ENCODE data around the gene POLR1B.
"Not testable (repeated sequence)": the region's sequence is repeated elsewhere in the genome, so short reads cannot be mapped to it uniquely, and the experiment has no call there.

Gene POLR1B

DNA sequence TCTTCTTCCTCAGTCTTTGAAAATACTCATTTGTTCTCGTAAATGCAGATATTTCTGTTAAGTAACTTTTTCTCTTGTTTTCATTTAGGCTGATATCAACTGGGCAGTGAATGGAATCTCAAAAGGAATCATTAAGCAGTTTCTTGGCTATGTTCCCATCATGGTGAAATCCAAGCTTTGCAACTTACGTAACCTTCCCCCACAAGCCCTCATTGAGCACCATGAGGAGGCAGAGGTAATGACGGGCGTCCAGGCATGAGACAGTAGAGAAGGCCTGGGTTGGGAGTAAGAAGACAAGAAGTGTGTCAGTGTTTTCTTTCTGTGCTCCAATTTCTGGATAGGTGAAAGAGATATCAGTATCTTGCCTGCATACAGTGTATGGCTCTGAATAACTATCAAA lies 5.1 kb downstream of the POLR1B start:
- peak; percentile 31 for DNase-seq (ENCODE audit: extremely low read depth, low read depth)
- TF ChIP-seq, protein P1, sequence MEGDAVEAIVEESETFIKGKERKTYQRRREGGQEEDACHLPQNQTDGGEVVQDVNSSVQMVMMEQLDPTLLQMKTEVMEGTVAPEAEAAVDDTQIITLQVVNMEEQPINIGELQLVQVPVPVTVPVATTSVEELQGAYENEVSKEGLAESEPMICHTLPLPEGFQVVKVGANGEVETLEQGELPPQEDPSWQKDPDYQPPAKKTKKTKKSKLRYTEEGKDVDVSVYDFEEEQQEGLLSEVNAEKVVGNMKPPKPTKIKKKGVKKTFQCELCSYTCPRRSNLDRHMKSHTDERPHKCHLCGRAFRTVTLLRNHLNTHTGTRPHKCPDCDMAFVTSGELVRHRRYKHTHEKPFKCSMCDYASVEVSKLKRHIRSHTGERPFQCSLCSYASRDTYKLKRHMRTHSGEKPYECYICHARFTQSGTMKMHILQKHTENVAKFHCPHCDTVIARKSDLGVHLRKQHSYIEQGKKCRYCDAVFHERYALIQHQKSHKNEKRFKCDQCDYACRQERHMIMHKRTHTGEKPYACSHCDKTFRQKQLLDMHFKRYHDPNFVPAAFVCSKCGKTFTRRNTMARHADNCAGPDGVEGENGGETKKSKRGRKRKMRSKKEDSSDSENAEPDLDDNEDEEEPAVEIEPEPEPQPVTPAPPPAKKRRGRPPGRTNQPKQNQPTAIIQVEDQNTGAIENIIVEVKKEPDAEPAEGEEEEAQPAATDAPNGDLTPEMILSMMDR (IDR thresholded peaks at IDR 0.05; ENCODE audit: low read depth, low read length): no peak

DNA sequence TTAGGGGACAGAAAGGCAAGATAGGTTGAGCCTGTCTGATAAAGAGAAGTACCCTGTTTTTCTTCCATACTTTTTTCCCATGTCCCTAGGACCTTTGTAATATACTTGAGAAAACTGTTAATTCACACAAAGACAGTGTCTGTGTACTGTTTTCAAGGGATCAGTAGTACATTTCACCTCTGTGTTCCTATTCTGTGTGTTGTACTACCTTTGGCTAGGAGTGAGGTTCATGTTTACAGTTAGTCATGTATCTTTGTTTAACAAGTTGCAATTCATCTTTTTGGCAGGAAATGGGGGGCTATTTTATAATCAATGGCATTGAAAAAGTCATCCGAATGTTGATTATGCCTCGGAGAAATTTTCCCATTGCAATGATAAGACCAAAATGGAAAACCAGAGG lies 6.7 kb downstream of the POLR1B start:
- TF ChIP-seq, protein P1 (IDR thresholded peaks at IDR 0.05; ENCODE audit: low read depth, low read length): no peak
- DNase-seq (ENCODE audit: extremely low read depth, low read depth): no peak

DNA sequence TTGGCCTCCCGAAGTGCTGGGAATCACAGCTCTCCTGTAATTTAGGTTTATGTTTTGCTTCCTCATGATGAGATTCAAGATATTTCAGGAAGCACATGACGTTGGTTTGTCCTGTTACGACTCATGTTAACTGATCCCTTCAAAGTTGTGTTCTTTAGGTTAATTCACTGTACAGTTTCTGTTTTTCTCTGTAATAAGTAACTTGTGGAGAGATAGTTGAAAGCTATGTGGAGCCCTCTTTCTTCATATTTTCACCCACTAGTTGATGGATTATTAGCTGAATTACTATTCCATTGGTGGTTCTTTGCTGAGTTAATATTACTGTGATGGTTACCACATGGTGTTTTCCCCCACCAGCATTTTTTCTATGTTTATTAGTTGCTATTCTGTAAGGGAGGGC lies 23.8 kb downstream of the POLR1B start:
- TF ChIP-seq, protein P1 (IDR thresholded peaks at IDR 0.05; ENCODE audit: low read depth, low read length): no peak
- no peak for DNase-seq (ENCODE audit: extremely low read depth, low read depth)

DNA sequence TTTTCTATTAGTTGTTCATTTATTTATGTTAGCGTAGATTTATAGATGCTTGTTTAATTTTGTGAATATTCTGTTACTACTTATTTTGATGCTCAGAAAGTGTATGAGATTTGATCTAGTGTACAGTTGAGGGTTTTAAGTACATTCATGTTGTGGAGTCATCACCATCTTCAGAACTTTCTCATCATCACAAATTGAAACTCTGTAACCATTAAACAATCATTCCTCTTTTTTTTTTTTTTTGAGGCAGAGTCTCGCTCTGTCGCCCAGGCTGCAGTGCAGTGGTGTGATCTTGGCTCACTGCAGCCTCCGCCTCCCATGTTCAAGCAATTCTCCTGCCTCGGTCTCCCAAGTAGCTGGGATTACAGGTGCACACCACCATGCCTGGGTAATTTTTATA lies 24.2 kb downstream of the POLR1B start:
- DNase-seq (ENCODE audit: extremely low read depth, low read depth): not testable (repeated sequence)

DNA sequence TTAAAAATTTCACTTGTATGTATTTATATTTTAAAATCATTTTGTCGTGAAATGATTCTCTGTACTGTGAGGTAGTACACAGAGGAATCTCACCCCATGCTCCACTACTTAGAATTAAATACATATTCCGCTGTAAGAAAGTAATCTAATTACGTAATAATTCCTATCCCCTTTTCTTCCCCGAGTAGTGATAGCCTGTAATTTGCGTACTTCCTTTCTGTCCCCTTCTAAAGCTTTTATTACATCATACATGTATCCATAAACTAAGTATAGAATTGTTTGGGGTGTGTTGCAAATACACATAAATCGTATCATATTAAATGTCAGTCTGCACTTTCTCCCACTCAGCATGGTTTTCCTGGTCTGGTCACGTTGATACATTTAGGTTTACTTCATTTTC lies 29.7 kb downstream of the POLR1B start:
- TF ChIP-seq, protein P1 (IDR thresholded peaks at IDR 0.05; ENCODE audit: low read depth, low read length): no peak
- DNase-seq (ENCODE audit: extremely low read depth, low read depth): no peak

DNA sequence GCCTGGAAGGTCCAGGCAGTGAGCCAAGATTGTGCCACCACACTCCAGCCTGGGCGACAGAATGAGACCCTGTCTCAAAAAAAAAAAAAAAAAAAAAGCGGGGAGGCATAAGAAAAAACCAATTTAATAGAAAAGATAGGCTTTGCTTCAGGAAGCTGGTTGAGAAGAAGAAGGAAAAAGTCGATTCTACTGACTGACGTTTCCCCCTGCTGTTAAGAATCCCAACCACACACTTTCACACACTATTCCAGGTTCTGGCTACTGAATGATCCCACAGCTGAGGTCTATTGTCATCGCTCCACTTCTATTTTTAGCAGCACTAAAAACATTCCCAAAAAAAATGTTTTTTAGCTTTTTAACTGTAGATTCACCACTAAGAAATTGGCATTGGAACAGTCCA lies 35.5 kb downstream of the POLR1B start:
- TF ChIP-seq, protein P1 (IDR thresholded peaks at IDR 0.05; ENCODE audit: low read depth, low read length): no peak; the same call in 1 of the 2 replicates
- DNase-seq (ENCODE audit: extremely low read depth, low read depth): no peak

DNA sequence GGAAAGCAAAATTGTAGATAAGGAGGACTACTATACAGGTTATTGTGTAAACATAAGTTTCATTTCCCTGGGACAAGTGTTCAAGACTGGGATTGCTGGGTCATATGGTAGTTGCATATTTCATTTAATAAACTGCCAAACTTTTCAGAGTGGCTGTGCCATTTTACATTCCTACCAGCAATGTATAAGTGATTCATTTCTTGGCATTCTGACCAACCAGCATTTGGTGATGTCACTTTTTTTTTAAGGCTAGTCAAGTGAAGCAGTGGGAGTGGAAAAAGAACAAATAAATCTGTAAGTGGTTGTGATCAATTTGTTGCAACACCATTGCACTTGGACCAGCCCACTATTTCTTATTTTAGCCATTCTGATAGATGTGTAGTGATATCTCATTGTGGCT lies 37.0 kb downstream of the POLR1B start:
- DNase-seq (ENCODE audit: extremely low read depth, low read depth): peak; percentile 49

DNA sequence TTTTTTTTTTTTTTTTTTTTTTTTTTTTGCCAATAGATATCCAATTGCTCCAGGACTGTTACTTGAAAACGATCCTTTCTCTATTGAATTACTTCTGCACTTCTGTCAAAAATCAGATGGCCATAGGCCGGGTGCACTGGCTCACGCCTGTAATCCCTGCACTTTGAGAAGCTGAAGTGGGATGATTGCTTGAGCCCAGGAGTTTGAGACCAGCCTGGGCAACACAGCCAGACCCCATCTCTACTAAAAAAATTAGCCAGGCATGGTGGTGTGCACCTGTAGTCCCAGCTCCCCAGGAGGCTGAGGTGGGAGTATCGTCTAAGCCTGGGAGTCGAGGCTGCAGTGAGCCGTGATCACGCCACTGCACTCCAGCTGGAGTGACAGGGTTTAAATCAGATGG lies 37.8 kb downstream of the POLR1B start:
- DNase-seq (ENCODE audit: extremely low read depth, low read depth): no peak
- TF ChIP-seq, protein P1 (IDR thresholded peaks at IDR 0.05; ENCODE audit: low read depth, low read length): no peak

More for the DNA sequence above, 37.0 kb downstream of the POLR1B start:
- TF ChIP-seq, protein P1 (IDR thresholded peaks at IDR 0.05; ENCODE audit: low read depth, low read length): no peak; the same call in 1 of the 2 replicates
